HG02763 (cell line): Measurements from ENCODE around the gene IP6K1.
"Not testable (repeated sequence)": the region's sequence is repeated elsewhere in the genome, so short reads cannot be mapped to it uniquely, and the experiment has no call there.

Source experiments
- ATAC-seq: cut with Tn5 transposase; IDR thresholded peaks from one replicate; pipeline ENCODE4 v1.9.1; 2021; ENCODE audit warnings: mild to moderate bottlenecking, moderate library complexity; ENCODE audit not compliant: unreplicated experiment

The IP6K1 gene

DNA sequence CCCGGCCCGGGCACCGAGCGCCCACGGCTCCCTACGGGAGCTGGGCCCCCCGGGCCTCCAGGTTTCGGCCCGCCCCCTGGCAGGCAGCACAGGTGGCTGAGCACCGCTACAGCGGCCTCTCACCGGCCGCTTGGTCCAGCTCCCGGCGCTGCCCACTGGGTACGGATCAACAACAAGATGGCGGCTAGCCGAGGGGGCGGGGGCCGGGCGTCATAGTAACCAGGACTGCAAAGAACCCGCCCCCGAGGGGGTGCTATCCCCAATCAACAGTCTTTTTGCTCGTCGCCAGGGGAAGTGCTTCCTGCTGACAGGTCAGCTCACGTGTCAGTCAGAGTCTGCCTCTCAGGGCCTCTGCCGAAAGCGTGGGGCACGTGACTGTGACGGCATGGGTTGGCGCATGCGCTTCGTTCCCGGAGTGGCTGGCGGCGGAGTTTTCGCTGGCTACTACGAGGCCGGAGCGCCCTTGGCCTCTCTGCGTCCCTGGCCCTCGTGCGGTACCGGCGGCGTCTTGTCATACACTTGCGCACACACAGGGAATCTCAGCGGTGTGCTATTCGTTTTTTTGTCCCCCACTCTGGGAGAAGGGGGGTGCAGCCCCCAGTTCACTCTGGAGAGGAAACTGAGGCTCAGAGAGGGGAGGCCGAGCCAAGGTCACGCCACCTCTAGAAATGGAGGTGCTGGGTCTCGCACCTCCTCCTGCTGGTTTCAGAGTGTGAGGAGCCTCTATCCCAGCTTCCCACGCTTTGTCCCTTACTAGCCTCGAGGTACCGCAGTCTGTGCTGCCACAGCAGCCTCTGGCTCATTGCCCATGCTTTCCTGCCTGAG, at the start of gene IP6K1:
Gene IP6K1, minus strand, starts transcription at position 186 of the 825 bp plus-strand sequence. CDS start 38,502 bp downstream, outside the sequence.
- ATAC-seq: peak; percentile 99

DNA sequence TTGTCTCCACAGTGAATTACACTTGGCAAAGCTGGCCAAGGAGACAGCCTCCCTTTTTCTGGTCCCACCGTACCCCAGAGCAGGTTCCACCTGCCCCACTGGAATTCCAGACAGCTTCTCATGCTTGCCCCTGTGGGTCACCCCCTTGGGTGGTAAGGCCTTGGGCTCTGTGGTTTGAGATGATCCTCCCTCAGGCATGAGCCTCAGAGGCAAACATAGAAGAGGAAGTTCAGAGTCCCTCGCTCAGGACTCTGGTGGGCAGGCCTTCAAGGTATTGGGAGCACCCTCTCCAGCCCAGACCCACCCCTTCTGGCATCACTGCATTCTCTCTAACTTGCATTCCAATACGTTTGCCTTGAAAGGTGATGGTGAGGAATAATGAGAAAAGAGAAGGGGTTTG, 45.0 kb upstream of the IP6K1 start:
- ATAC-seq: no peak

DNA sequence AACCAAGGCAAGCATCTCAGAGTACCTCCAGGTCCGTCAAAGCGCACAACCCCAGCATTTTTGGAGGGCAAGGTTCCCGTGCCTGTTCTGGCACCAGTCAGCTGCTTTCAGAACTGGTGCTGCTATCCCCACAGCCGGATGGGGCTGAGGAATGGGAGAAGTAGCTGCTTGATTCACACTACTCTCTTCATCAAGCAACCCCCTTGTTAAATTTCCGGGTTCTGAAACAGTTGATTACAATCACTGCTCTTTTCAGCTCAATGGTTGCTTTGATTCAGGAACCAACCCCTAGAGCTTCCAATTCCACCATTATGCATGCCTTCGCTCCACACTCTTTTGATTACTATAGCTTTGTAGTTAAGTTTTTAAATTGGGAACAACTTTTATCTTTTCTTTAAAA, 39.7 kb upstream of the IP6K1 start:
- ATAC-seq: no peak

DNA sequence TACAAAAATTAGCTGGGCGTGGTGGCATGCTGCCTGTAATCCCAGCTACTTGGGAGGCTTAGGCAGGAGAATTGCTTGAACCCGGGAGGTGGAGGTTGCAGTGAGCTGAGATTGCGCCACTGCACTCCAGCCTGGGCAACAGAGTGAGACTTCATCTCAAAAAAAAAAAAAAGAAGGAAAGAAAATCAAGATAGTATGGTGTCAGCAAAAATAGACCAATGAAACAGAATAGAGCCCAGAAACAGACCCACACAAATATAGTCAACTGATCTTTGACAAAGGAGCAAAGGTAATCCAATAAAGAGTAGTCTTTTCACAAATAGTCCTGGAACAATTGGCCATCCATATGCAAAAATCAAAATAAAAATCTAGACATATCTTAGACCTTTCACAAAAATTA, 36.8 kb upstream of the IP6K1 start:
- not testable (repeated sequence) for ATAC-seq

DNA sequence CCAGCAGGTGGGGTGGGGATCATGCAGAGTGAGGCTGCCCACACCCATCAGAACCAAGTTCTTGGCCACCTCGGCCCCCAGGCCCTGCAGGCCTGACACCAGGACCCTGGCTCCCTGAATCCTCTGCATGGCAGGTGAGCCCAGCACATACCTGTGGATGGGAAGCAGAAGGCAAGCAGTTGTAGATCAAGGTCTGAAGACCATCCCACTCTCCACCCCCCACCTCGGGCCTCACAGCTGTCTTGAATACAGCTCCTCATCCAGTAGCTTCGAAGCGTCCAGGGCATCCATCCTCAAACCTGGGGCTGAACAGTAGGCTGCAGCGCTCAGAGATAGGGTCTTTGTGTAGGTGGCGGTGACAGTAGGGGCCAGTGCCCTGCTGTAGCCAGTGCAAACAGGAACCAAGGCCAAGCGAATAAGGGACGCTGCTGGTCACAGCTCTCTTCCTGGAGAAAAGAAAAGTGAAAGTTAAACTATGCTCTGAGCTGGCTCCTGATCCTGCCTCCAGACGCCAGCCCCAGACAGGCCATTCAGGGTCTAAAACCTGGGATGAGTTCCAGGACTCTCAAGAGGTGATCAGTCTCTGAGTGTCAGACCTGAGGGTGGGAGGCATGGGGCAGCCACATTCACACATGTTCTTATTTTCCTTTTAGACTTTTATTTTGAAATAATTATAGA, 27.3 kb upstream of the IP6K1 start, which contains the start of gene UBA7:
Gene UBA7, minus strand, starts transcription at position 457 of the 678 bp plus-strand sequence. Its CDS starts 166 bp downstream, at position 291.
- no peak for ATAC-seq

DNA sequence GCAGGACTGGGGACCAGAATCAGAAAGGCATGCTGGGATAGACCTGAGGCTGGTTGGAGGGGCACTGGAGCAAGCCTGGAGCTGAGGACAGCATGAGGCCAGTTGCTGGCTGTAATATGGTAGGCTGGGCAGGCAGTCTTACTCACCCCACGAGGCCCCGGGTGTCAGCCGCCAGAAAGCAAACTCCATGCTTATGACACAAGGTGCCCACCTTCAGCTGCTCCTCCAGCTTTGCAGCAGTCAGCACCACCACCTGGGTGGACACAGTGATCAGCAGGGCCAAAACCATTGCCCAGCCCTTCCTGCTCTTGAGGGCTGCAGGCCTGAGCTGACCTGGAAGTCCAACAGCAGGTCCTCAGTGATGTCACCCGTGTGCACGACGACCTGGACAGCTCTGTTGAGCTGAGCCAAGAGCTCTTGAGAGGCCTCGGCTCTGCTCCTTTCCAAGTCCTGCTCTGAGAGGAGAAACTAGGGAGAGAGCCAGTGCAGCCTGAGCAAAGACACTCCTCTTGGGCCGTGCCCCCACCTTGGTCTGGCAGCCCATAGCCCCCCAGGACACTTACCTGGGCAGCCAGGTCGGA, 26.7 kb upstream of the IP6K1 start:
- no peak for ATAC-seq

DNA sequence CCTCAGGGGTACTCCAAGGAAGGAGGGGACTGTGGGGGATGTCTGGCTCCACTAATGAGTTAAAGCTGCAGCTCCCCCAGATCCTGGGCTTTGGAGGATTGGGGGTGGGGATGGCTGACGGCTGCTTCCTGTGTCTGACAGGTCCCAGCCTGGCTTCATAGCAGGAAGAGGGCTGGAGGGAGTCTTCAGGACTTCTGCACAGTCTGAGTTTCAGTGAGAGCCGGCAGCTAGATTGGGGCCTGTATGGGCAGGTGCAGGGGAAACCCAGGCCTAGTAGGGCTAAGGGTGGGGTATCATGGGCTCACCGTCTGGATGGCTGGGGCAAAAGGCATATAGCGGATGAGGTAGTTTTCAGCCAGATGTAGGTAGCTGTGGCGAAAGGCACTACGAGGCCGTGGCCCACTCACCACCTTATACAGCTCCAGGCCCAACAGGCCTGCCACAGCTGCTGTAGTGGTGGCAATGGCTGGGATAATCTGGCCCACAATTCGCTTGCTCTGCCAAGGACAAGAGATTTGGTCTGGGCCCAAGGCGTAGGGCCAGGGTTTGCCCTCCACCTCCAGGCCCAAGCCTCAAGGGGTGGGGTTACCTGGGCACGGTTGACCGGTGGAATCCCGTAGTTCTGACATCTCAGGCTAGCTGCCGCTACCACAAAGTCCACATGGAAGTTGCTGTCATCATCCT, 21.2 kb upstream of the IP6K1 start:
- ATAC-seq: no peak

DNA sequence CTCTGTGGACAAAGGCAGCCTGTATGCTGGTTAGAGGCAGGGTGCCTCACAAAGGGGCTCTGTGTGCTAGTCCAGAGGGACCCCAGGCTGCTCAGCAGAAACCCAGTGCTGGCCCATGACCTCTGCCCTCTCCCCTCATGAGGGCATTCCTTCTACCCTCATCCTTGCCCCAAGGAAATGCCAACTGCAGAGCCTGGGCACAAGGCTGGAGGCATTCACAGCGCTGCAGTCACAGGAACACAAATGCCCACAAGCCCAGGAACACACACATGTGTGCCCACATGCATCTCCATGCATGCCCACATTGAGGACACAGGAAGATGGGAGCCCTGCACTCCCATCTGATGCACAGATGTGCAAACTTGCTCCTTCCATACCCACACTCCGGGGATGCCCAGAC, 20.5 kb upstream of the IP6K1 start:
- ATAC-seq: no peak

DNA sequence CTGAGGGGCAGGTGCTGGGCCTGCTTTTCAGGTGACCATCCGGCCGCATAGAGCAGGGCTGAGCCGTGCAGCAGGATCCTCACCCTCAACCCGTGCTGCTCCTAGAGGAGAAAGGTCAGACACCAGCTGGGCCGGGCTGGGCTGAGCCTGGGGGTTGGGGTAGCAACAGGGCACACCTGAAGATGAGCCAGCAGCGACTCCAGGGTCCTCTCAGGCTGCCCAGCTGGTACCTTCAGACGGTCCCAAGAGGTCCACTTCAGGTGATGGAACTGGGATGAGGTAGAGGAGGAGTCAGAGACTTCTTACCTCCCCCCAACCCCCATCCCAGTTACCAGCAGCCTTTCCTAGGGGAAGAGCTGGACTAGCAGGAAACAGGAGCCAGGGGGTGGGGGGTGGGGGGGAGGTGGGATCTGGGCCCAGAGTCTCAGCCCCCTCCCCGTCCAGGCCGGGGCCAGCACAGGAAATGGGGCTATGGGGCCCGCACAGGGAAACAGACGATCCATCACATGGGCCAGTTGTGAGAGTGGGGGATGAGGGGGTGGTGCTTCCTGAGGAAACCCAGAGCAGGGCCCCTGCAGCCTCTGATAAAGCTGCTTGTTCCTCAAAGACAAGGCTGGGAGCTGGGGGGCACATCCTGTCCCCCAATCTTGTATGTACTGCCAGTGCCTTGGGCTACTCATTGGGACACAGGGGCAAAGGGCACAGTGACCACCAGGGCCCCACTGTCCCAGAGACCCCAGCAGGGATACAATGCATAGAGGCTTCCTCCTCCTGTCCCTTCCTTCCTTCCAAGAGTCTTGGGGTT, 19.8 kb upstream of the IP6K1 start:
- ATAC-seq: no peak

DNA sequence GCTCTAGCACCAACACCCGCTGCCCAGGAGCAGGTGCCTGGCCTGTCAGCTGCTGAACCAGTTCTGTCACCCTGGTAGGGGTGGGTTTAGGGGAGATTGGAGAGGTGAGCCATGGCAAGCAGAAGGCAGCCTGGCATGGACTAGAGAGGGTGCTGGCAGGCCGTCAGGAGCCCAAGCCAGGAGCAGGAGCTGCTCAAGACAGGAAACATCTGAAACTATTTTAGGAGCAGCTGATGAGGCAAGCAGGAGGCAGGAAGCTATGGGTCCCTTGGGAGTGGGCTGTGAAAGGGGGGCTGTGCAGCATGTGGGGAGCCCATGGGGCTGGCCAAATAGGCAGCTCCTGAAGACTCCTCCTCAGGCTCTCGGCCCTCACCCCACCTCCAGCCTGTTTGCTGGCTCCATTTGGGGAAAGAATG, 19.0 kb upstream of the IP6K1 start:
- no peak for ATAC-seq

DNA sequence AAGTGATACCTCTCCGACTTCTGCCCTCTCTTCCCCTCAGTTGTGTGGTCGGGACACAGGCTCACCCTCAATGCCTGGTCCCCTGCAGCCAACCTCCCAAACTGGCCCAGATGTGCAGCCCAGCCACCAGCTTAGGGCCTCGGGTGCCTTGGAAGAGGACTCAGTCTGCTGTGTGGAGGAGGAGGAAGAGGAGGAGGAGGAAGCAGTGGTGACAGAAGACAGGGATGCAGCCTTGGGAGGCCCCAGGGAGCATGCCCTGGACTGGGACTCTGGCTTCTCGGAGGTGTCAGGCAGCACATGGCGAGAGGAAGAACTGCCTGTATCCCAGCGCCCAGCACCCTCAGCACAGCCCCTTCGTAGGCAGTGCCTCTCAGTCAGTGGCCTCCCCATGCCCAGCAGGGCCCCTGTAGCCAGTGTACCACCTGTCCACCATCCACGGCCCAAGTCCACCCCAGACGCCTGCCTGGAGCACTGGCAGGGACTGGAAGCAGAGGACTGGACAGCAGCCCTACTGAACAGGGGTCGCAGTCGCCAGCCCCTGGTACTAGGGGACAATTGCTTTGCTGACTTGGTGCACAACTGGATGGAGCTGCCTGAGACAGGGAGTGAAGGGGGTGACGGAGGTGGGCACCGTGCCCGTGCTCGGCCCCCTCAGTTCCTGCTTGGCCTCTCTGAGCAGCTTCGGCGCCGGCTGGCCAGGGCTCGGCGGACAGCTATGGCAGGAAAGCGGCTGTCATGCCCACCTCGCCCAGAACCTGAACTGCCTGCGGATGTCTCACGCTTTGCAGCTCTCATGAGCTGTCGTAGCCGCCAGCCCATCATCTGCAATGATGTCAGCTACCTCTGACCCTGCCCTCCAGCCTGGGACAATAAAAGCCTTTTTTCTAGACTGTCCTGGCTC, 18.0 kb upstream of the IP6K1 start:
- no peak for ATAC-seq

DNA sequence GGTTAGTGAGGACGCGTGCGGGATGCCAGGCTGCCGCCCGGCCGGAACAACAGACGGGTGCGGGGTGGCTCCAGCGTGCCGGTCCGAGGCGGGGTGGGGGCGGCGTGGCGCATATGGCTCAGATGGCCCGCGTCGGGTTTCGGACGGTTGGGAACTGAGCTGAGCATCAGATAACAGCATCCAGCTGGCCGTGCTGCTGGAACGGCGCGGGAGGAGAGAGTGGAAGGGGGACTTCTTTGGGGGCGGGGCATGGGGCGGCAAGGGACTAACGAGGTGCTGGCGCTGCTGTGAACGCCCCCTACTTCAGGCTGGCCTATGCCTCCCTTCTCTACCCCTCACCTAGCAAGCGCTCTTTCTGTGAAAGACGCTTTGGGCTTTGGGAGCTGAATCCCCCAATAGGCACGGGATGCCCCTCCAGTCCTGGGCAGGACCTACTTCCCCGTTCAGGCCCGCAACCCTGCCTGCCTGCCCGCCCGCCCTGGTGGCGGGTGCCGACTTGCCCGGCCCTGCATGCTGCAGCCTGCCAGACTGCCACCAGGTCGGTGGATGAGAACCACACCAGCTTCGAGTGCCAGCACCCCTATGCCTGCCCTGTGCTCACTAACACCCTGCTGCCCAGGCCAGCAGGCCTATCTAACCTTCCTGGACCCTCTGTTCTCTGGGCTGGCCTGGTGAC, 17.3 kb upstream of the IP6K1 start:
- ATAC-seq: no peak

DNA sequence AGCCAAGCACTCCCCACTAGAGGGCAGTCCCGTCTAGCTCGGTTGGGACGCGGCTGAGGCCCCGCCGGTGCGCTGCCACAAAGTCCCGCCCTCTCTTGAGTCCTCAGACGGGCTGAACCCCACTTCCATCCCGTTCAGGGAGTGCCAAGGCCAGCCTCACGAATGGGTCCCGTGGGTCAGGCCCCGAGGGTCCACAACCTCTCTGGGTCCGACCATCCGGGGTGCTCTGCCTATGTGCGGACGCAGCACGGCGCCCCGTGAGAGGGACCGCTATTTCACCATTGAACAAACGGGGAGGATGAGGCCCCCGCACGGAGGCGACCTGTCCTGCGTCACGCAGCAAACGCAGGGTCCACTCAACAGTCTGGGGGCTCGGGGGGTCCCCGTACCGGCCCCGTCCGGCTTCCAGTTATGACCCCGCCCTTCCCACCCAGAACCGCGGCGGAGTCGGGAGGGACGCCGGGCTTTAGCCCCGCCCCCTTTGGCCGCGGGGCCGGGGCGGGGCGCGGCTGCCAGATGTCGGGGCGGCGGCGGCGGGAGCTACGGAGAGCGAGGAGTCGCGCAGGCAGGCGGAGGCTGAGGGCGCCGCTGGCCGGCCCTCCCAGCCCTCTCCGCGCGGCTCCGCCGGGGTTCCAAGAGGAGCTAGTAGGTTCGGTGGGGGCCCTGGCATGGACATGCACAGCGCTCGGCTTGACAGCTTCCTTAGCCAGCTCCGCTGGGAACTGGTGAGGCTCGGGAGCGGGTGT, 16.6 kb upstream of the IP6K1 start, which contains the start of gene INKA1:
Gene INKA1, plus strand, starts transcription at position 543 of the 746 bp plus-strand sequence. Its CDS starts 132 bp downstream, at position 675.
- ATAC-seq: peak; percentile 54

DNA sequence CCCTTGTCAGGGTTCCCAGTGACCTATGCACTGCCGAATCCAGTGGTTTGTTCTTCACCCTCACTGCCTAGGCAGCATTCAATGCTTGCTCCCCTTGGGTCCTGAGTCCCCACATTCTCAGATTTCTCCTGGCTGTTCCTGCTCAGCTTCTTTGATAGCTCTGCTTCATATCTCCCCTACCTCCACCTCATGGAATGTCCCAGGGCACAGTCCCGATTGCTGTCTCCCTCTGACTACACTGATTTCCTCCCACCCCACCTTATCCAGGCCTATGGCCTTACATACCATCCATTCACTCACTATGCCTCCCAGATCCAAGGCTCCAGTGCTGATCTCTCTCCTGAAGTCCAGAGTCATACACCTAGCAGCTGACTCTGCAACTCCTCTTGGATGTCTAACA, 14.8 kb upstream of the IP6K1 start:
- ATAC-seq: no peak

DNA sequence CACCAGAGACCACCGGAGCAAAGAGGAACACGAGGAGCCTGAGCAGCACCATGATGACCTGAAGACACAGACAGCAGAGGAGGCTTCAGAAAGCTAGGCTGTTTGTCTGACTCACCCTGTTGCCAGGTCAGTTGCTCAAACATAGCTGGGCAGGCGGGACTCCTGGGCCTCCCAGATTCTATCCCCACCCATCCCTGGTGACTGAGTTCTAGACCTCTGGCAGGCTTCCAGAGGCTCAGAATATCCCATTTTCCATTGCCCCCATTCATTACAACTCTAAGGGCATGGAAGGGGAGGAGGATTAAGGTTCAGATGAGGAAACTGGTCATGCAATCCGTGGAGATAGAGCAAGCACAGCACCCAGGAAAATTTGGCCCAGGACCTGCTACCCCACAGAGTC, 13.4 kb upstream of the IP6K1 start, which contains the start of gene CDHR4:
Gene CDHR4, minus strand, starts transcription at position 113 of the 400 bp plus-strand sequence. Its CDS starts 61 bp downstream, at position 52.
- no peak for ATAC-seq

DNA sequence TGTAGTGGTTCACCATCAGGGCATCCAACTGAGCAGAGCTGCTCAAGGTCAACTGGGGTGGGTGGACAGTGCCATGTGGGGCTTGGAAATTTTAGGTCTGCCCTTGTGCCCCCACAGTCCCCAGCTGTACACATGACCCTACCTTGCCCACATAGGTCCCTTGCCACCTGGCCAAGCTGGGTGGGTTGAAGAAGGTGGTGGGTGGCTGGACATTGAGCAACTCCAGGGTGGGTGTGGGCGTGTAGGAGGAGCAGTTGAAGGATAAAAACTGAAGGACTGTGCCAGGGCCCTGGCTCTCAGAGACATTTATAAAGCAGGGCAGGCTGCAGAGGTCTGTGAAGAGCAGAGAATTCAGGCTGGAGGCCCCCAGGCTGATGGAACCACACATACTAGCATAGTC, 12.8 kb upstream of the IP6K1 start:
- no peak for ATAC-seq

DNA sequence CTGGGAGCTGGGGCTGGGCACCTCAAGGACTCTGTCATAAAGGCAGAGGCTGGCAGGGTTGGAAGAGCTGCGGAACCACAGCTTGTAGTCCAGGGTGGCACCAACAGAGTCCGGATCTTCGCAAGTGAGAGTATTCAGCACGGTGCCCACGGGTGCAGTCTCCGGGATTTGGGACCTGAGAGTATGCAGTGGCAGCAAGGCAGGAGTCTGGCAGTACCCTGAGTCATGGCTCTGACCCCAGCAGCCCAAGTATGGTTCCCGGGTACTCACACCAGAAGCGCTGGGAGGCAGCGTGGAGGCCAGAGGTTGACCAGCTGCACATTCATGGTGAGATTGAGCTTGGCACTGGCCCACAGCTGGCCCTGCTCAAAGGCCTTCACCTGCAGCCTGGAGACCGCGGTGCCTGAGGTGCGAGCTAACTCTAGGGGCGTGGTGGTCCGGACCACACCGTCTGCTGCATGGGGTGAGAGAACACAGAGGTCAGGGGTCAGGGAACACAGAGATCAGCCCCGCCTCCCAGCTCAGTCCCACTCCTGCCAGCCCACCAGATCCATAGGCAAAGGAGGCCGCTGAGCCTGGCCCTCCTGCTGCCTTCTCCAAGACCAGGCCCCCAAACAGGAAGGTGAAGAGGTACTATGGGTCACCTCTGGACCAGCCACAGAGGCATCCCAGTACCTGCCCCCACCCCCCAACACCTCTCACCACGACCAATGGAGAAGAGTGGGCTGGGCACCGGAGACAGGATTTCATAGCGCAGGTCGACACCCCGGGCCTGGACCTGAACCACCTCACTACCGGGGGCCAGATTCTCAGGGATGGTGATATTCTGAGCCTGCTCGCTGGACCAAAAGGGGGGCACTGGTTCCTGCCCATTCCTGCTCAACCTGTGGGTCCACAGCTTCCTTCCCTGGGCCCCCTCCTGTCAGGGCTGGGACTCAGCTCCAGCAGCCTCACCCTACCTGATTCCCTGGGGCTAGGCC, 8.9 kb upstream of the IP6K1 start:
- no peak for ATAC-seq
